Breast epithelium (tissue), 3 donors: ENCODE measurements around the gene NPTX1.

ENCODE experiments used
- CTCF ChIP-seq, 3 donors: fragments of 450-650 bp; IDR thresholded peaks; one replicate each; pipeline ENCODE4 v1.5.1; 2016 to 2017; ENCODE audit warnings: antibody characterized with exemption in 3 of 3, mild to moderate bottlenecking in 3 of 3, moderate library complexity in 3 of 3
- POLR2A ChIP-seq: fragments of 450-650 bp; IDR thresholded peaks from one replicate; pipeline ENCODE4 v1.6.1; 2016; ENCODE audit warnings: antibody characterized with exemption, mild to moderate bottlenecking, moderate library complexity
- POLR2AphosphoS5 ChIP-seq, 3 donors: sonication (generic); formaldehyde crosslinking; IDR thresholded peaks; one replicate each; pipeline ENCODE4 v1.6.1; 2017; ENCODE audit warnings: antibody characterized with exemption in 3 of 3

GRCh38 chr17:80432961-80433550, 43.4 kb downstream of the NPTX1 start:
- TF ChIP-seq POLR2AphosphoS5 (IDR thresholded peaks at IDR 0.05) (no peak), CTCF (IDR thresholded peaks at IDR 0.05) (no peak), POLR2A (no peak)
